HG02938 (cell line): ENCODE results near the gene AGPAT2.
A peak's percentile ranks its signal among the peaks of the same experiment; 100 is the strongest.

Source experiments
- ATAC-seq: cut with Tn5 transposase; IDR thresholded peaks from one replicate; pipeline ENCODE4 v1.9.1; 2021; ENCODE audit warnings: mild to moderate bottlenecking, moderate library complexity; ENCODE audit not compliant: unreplicated experiment

AGPAT2 gene

GRCh38 chr9:136703276-136703860 lies 16.1 kb upstream of the AGPAT2 start:
- no peak for ATAC-seq

- ATAC-seq = no peak
Measured at GRCh38 chr9:136701668-136702053, 14.4 kb upstream of the AGPAT2 start.

- ATAC-seq = peak; percentile 52
Measured at GRCh38 chr9:136700959-136701667, 13.9 kb upstream of the AGPAT2 start.

- no peak for ATAC-seq
Measured at GRCh38 chr9:136700304-136700703, 13.0 kb upstream of the AGPAT2 start.

GRCh38 chr9:136698635-136699246 lies 11.5 kb upstream of the AGPAT2 start:
- no peak for ATAC-seq

- no peak for ATAC-seq
Measured at GRCh38 chr9:136697821-136698526, 10.7 kb upstream of the AGPAT2 start.

GRCh38 chr9:136697146-136697820 lies 10.0 kb upstream of the AGPAT2 start:
- no peak for ATAC-seq

- ATAC-seq = no peak
Measured at GRCh38 chr9:136696502-136696901, 9.2 kb upstream of the AGPAT2 start.

- ATAC-seq = no peak
Measured at GRCh38 chr9:136695955-136696354, 8.7 kb upstream of the AGPAT2 start.

GRCh38 chr9:136695435-136695895 lies 8.2 kb upstream of the AGPAT2 start:
- ATAC-seq = no peak

- ATAC-seq = no peak
Measured at GRCh38 chr9:136694872-136695247, 7.6 kb upstream of the AGPAT2 start.

- no peak for ATAC-seq
Measured at GRCh38 chr9:136694163-136694871, 7.1 kb upstream of the AGPAT2 start.

- ATAC-seq = no peak
Measured at GRCh38 chr9:136693490-136694162, 6.4 kb upstream of the AGPAT2 start.

- ATAC-seq = no peak
Measured at GRCh38 chr9:136693135-136693489, 5.9 kb upstream of the AGPAT2 start.

GRCh38 chr9:136692185-136693134 lies 5.2 kb upstream of the AGPAT2 start:
- no peak for ATAC-seq

- no peak for ATAC-seq
Measured at GRCh38 chr9:136691316-136692184, 4.3 kb upstream of the AGPAT2 start.

- no peak for ATAC-seq
Measured at GRCh38 chr9:136690806-136691261, 3.6 kb upstream of the AGPAT2 start.
